Measurements from ENCODE around the gene LCLAT1. TPM values are rescaled to one million over a fixed set of nuclear protein-coding genes. Genes with fewer than 3 reads are reported as not detected.

The LCLAT1 gene
- 19.0 and 27.7 TPM in 2 replicates for total RNA-seq (2014; rRNA removed; shearing (Covaris generic))

DNA sequence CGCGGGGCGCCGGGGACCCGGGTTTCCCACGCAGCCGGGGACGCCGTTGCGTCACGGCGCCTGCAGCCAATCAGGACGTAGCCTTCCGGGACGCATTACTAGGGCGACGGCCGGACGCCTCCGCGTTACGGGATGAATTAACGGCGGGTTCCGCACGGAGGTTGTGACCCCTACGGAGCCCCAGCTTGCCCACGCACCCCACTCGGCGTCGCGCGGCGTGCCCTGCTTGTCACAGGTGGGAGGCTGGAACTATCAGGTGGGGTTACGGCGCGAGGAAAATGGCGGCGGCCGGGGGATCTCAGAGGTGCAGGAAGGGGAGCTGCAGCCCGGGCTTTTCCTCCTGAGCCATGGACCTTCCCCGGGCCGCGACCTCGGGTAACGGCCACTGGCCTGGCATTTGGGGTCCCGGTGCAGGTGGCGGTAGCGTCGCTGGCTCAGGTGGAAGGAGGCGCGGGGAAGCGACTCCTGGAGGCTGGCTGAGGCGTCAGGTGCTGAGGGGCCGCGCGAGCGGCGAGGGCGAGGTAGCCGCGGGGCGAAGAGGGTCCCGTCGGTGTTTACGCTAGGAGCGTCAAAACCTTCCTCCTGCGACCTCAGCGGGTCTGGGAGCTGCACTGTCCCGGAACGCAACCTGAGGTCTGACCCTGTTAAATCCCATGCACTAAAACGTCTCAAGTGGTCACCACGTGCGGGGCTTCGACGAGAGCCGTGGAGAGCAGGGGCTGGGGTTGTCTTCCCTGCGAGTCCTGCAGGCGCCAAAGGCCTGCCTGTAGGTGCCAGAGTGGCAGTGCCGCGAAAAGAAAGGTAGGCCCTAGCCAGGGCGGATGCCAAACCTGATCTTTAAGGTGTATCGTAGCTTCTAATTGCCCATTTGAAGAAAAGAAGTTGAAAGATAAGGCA is at the start of gene LCLAT1:
Gene LCLAT1 (plus strand): TSS at position 98 of the 897 bp plus-strand sequence. CDS start 78,345 bp downstream, outside the sequence.
- DNase-seq (ENCODE audit: low spot score) = peak; percentile 73

DNA sequence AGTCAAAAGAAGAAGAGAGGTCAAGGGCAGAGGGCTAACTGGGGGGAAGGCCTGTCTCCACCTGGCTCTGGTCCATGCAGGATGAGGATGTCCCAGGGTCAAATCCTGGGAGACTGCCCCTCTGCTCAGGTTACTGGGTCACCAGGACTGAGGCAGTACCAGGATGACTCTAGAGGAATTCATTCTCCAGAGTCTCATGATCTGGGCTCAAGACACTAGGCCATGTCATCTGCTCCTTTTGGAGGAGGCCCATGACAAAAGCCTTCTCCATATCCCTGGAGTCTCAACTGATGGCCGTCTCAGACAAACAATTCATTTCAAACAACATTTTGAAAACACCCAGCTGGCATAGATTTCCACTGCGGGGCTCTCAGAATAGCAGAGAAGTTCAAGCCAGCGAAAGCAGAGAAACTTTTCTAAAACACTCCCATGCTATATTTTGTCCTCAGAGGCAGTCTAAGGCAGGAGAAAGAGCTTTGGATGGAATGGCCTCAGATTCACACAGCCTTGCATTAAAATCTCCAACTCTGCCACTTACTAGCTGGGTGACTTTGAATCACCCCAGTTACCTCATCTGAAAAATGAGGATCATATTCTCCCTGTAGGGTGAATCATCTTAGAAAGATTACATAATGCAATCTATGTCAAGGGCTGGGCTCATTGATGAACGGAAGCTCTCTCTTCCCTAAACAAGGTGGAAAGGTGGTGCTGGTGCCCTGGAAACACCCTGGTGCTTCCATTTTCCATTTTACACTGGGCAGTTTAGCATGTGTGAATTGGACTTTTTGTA is 48.8 kb upstream of the LCLAT1 start:
- DNase-seq (ENCODE audit: low spot score) = no peak

DNA sequence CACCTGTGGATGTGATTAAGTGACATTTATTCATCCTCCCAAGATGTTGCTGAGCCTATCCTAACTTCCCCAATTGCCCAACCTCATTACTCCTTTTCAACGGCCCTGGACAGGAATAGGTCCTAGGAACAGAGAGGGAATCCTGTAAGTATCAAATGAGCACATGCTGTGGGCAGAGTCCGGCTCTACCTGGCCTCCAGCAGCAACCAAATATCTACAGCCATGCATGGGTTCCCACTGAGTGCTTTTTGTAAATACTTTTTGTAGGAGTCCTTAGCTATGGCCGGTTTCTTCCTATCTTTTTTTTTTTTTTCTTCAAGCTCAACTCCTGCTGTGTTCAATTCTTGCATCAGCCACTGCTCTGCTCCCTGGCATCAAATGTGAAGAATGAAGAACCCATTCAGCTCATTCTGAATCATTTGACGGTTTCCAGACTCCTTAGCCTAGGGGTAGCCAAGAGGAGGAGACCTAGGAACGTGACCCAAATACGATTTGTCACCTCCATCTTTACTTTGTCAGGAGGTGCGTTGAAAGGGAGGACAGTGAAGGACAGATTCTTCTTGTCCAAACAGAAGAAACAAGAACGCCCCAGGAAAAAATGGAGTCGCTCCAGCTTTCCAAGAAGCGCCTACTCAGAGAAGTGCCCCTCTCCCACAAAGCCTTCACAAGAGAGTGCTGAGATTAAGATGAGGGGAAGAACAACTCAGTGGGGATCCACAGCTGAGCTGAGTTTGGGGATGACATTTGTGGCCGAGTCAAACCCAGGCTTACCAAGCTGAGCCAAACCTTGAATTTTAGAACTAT is 46.7 kb upstream of the LCLAT1 start:
- no peak for DNase-seq (ENCODE audit: low spot score)

DNA sequence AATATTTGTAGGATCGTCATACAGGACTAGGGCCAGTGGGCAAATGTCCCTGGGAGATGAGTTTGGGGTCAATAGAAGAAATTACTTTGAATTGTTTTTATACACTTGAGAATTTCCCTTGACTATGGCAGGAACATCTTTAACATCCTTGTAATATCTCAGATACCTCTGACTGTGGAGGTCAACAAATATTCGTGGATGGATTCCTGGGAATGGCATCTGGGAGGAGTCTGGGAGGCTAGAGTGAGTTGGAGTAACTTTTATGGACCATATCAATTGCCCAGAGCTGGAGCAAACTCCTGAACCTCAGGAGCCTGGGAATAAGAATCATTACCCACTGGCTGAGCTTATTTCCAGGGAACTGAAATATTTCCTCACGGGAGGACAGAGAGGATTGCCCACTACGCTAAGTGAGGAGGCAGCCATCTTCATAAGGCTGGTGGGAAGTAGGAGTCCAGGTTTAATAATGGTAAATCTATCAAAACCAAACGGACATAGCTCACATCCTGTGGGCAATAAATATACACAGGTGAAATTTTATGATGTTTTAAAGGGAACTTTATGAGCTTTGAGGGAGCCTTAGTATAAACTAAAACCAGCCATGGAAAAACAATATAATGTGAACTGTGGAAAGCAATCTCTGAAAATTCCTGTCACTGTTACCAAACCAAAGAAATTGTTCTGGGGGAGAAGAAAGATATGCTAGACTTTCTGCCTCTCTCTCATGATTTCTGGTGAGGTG is 44.4 kb upstream of the LCLAT1 start:
- DNase-seq (ENCODE audit: low spot score) = no peak

DNA sequence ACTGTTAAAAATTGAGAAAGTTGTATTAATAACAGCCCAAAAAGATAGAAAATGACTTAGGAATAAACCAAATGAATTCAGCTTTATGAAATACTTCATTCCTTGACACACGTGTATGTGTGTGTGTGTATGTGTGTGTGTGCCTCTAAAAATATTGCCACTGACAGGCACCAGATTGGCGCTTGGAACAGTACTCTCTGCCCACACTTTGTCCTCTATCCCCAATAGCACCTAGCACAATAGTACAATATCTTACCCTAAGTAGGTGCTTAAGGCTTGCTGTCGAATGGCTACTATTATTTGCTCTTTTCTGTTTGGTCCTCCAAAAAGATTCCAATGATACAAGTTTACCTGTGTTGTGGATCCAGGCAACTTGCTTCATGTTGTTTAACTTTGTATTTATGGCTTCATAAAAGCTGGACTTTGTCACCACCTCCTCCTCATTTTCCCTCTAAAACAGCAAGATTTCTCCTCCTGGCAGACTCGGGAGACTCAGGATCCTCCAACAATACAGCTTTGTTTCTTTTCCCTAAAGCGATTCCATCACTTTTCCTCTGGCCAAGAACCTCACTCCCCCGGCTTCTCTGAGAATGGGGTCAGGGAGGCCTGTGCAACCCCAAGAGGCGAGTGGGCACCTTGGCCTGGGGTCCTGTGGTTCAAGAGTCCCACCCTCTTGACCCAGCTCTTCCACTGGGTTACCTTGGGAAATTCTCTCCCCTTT is 43.3 kb upstream of the LCLAT1 start:
- DNase-seq (ENCODE audit: low spot score) = no peak

DNA sequence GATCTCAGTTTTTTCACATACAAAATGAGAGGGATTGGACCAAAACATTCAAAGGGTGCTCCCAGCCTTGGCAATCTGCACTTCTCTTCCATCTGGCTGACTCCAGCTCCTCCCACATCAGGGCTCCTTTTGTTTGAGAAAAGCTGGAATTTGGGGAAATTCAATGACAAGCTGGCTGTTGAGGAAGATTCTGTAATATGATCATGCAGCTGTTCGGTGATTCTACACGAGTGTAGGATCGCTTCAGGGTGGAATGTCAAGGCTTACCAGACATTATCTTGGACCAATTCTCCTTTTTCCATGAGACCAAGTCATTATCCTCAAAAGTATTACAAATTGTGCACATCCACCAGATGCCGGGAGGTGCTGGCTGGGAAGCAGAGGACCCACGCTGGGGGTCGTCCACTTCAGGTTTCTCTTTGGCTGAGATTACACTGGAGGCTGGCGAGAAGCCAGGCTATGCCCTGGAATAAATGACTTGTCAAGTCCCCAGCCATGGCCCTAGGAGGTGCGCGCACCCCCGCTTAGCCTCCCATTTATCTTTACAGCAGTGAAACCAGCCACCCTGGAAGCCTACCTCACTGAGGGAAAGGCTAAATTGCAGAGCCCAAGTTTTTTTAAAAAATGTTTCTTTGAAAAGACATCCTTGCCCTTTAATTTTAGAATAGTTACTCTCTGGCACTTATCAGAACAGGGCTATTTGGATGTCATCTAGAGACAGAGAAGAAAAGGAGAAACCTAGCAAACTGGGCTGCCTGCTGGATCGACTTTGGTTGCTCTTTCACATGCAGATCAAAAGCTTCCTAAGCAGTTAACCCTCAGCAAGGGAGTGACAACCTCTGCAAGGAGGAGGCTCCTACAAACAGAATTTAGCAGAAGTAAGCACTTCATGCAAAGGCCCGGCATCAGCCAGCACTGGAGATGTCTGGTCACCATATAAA is 42.5 kb upstream of the LCLAT1 start:
- DNase-seq (ENCODE audit: low spot score) = no peak

DNA sequence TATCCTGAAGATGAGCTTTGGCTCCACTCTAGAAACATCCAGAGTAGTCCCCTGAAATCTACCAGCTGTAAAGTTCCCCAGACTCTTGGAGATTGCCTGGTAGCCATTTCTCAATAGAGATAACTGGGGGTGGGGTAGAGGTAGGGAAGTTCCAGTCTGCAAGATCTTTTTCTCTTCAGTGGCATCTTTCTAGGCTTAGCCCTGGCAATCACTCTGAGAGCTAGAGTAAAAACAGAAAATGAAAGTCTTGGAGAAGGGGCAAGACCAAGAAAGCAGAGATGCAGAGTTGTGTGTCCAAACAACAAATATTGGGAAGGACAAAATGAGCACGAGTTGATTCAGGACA is 41.8 kb upstream of the LCLAT1 start:
- no peak for DNase-seq (ENCODE audit: low spot score)

DNA sequence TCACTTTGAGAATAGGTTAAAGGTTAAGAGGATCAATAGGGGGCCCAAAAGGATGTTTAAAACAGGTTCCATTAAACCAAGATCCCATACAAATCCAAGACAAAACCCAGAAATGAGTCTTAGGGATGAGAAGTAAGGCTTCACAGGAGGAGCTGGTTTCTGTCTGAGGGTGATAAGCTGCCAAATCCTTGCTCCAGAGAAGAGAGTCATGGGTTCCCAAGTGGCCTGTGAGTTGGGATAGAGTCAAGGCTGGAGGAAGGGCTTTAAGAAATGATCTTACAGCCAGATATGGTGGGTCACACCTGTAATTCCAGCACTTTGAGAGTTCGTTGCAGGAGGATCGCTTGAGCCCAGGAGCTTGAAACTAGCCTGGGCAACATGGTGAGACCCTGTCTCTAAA is 40.2 kb upstream of the LCLAT1 start:
- no peak for DNase-seq (ENCODE audit: low spot score)

DNA sequence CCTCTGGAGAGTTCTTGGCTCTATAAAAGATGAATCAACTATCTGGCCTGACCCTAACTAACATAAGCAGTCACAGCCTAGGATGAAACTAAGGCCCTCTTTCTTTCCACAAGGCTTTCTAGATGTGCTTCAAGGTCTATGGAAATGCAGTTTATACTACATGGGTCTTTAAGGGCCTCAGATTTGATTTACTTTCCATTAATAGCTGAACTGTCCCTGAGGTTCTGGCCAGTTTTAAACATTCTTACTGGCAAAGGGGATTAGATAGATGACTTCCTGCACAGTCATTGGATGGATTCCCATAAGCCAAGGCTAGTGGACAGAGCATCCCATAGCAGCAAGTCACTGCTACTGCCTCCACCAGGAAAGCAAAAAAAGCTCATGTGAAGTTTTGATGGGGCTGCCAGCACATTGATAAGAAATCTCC is 38.1 kb upstream of the LCLAT1 start:
- peak; percentile 88 for DNase-seq (ENCODE audit: low spot score)

DNA sequence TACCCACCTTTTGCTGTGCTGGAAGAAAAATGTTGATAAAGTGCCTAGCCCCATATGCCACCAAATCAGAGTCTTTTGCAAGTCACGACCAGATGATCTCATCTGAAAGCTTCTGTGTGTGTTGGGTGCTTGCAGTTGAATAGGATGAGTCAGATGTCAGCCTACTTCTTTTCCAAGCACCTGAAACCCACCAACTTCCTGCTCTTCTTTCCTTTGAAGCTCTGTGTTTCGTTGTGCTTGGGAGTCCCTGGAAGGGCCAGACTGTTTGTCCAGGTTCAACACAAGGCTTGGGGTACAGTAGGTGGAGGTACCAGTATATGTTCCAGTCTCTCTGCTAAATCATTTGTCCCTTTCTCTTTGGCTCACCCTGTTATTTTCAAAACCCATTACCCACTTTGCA is 36.8 kb upstream of the LCLAT1 start:
- DNase-seq (ENCODE audit: low spot score) = peak; percentile 90

DNA sequence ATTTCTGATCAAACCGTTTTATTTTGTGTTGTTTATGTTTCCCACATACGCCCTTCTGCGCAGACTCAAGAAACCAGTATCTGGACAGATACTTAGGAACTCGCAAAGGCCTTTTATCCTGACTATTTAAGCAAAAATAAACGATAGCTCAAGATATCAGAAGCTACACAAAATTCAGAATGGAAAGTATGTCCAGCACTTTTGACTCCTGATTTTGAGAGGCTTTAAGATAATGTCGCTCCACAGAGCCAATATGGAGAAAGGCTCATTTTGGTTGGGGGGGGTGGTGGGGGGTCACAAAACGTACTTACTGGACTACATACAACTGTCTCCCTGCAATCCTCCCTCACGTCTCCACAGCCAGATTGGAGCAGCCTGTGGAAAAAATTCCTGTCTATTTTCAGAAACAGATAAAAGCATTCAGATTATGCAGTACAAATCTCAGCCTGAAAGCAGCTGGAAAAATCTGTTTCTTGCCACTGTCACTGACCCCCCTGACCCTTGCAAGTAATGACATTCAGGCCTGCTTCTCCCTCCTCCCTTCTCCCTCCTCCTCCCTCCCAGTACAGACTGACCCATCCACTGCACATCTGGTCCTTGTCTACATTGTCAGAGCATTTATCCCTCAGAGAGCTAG is 34.9 kb upstream of the LCLAT1 start:
- DNase-seq (ENCODE audit: low spot score) = no peak

DNA sequence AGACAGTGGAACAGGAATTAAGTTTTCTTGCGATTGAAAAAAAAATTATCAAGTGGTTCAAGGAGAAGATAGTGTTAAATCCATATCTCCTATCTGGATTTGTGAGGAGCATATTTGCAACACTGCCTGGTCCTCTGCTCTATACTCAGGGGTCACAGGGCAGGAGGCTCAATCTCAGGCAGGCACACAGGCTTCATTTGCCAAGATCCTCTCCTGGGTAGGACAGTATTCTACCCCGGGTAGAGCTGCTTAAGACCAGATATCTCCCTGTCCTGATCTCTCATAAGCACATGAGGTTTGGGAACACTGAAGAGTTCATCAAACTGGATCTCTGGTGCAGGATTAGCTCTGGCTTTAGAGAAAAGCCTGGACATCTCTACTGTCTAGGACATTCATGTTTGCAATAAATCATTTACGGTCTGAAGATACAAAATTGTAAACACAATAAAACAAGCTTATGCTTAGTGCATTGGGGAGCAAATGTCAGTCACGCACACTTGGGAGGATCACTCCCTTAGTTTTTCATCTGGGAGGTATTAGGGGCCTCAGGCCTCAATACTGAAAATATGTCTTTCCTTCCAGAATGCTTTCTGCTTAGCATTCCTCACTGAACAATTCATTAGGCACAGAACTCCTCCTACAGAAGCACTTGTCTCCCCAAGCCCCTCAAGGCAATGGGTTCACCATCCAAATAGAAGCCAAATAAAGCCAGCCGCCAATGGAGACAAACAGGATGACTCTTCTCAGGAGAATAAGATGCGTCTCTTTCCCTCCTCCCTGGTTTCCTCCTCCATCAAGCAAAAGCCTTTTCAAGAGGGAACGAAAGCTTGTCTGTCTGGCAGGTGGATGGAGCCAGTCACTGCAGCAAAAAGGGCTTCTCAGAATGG is 34.1 kb upstream of the LCLAT1 start:
- DNase-seq (ENCODE audit: low spot score) = no peak

DNA sequence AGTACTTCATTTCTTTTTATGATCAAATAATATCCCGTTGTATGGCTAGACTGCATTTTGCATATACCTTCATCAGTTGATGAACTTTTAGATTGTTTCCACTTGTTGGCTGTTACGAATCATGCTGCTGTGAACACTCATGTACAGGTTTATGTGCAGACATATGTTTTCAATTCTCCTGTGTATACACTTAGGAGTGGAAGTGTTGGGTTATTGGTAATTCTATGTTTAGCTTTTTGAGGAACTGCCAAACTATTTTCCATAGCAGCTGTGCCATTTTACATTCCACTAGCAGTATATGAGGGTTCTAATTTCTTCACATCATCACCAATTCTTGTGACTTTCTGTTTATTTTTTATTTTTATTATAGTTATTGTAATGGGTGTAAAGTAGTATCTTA is 32.1 kb upstream of the LCLAT1 start:
- no peak for DNase-seq (ENCODE audit: low spot score)

DNA sequence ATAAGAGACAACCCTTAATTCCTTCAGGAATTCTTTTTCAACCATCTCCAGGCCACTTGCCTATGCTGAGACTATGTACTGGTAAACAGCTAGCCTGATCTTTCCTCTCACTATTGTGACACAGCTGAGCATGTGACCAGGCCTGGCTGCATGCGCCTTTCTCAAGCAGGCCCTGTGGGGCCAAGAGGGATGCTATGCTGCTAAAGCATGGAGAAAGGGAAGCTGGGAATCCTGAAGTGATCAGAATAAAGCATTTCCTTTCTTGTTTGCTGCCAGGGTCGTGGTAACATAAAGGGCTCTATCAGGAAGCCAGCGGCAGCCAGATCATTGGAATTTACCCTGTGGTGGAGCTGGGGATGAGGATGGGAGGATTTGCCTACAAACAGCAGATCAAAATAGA is 29.8 kb upstream of the LCLAT1 start:
- no peak for DNase-seq (ENCODE audit: low spot score)

DNA sequence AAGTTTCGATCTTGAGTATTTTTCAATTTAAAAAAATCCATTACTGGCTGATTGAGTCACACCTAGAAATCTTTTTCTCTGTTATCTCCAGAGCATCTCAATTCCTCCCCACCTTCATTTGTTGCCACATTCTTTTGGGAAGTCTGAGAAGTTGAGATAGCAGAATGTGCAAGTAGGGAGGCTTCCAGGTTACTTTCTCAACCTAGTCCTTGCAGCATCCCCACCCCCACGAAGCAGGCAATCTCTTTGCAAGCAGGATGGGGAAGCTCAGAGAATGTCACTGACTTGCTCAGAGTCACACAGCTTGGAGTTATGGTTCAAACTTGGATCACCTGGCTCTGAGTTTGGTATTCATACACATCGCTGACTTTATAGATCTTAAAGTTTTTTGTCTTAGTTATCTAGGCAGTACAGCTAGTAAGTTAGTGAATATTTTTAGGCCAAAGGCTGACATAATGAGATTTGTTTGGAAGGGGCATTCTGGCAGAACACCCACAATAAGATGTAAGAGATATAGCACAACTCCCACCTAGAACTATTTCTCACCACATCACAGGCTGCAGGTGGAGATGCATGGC is 25.9 kb upstream of the LCLAT1 start:
- no peak for DNase-seq (ENCODE audit: low spot score)

DNA sequence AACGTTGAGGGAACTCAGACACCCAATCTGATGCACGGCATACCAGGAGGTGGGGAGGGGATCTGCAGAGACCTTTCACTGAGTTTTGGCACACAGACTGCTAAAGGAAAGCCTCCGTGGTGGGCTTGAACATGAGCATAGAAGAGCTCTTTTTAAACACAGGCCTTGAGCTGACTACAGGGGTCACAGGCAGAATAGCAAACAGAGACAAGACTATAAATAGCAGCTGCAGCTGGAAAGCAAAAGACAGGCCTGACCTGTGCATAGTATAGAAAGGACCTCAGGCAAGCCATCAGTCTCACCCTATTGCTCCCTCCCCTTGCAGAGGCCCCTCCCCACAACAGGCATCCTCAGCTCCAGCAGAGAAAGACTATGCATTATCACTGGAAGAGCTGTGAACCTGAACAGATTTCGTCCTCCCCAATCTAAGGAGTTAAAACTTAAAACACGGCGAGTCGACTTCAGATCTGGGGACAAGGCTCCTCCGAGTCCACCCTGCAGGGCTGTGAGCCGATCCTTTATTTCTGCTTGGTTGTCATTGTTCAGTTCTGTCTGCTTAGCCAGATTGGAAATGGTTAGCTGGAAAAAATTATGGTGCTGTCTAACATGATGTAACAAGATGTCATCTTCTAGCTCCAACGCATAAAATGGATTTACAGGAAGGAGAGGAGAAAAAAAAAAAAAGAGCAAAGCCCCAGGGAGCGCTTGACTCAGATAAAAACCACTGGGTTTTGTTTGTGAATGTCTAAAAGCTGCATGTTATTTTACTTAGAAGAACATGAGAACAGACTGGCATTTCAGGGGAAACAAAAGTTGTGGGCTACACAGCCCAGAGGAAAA is 25.2 kb upstream of the LCLAT1 start:
- DNase-seq (ENCODE audit: low spot score) = peak; percentile 30
